HG03095 (cell line): ENCODE measurements around the gene RSPRY1.
"Not testable (repeated sequence)": the region's sequence is repeated elsewhere in the genome, so short reads cannot be mapped to it uniquely, and the experiment has no call there.

Experiments used
- ATAC-seq: cut with Tn5 transposase; IDR thresholded peaks from one replicate; pipeline ENCODE4 v1.9.1; 2021; ENCODE audit warnings: moderate library complexity; ENCODE audit not compliant: unreplicated experiment

RSPRY1 gene

GRCh38 chr16:57185446-57185944 is 634 bp upstream of the RSPRY1 start:
- peak; percentile 35 for ATAC-seq

DNA sequence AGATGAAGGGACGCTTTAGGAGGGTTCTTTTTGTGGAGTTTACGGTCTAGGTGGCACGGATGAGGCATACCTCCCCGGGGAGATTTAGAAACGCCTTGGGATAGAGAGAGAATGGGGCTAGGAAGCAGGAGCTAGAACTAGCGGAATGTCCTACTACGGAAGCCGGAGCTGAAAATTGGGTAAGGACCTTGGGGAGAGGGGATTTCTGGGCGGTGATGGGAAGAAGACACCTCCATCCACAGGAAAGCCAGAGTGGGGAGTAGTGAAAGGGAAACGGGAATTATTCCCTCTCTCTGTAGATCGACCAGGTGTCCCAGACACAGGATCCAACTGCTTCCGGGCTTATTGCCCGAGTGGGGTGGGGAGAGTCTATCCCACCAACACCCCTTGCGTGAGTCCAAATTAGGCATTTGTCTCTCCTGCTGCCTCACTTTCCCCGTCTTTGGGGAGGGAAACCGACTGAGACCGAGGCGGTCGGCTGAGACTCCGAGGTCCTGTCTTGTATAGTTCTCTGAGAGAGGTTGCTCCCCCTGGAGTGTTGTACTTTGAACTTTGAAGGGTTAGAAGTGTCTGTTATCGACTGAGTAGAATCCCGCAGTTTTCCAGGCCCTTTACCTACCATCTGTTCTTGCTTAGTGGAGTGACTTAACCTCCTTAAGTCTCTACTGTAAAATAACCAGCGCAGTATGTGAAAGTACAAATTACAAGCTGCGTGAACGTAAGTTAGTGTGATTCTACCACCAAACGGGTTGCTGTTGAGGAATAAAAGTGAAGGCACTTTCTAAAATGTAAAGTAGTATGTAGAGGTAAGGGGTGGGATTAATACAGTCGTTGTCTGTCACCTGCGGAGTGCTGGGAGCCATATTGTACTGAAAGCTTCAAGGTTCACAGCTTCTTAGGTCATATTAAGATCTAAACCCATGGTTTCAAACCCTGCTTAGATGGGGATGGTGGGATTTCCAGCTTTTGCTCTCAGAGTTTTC is 1.0 kb downstream of the RSPRY1 start:
- no peak for ATAC-seq

- not testable (repeated sequence) for ATAC-seq
Measured at GRCh38 chr16:57187902-57188710, 2.0 kb downstream of the RSPRY1 start.

DNA sequence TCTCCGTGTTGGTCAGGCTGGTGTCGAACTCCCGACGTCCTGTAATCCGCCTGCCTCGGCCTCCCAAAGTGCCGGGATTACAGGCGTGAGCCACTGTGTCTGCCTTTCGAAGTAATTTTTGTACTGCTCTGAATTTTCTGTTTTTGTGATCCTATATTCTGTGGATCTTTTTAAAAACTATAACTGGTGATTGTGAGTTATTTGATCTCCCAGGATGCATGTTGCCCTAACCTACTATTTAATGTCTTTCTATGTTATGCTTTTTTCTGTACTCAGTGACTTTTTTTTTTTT is 2.5 kb downstream of the RSPRY1 start:
- ATAC-seq = no peak

- ATAC-seq = not testable (repeated sequence)
Measured at GRCh38 chr16:57189527-57189926, 3.4 kb downstream of the RSPRY1 start.

DNA sequence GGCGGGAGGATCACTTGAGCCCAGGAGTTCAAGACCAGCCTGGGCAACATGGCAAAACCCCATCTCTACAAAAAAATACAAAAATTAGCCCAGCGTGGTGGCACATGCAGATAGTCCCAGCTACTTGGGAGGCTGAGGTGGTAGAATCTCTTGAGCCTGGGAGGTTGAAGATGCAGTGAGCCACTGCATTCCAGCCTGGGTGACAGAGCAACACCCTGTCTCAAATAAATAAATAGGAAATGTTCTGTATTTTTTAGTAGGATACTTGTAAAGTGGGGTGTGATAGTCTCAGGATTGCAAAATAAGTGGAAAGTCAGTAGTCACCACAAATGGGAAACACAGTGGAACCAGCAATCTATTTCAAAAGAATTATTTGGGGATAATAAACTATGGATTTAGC is 4.0 kb downstream of the RSPRY1 start:
- no peak for ATAC-seq

- no peak for ATAC-seq
Measured at GRCh38 chr16:57191056-57191571, 5.0 kb downstream of the RSPRY1 start.

- no peak for ATAC-seq
Measured at GRCh38 chr16:57192146-57192545, 6.0 kb downstream of the RSPRY1 start.

- no peak for ATAC-seq
Measured at GRCh38 chr16:57192720-57193486, 6.8 kb downstream of the RSPRY1 start.

- ATAC-seq = no peak
Measured at GRCh38 chr16:57194512-57194911, 8.4 kb downstream of the RSPRY1 start.

- ATAC-seq = no peak
Measured at GRCh38 chr16:57196286-57196685, 10.2 kb downstream of the RSPRY1 start.

GRCh38 chr16:57196753-57197152 is 10.6 kb downstream of the RSPRY1 start:
- ATAC-seq = no peak

- not testable (repeated sequence) for ATAC-seq
Measured at GRCh38 chr16:57200321-57200720, 14.2 kb downstream of the RSPRY1 start.

- not testable (repeated sequence) for ATAC-seq
Measured at GRCh38 chr16:57200926-57201325, 14.8 kb downstream of the RSPRY1 start.

DNA sequence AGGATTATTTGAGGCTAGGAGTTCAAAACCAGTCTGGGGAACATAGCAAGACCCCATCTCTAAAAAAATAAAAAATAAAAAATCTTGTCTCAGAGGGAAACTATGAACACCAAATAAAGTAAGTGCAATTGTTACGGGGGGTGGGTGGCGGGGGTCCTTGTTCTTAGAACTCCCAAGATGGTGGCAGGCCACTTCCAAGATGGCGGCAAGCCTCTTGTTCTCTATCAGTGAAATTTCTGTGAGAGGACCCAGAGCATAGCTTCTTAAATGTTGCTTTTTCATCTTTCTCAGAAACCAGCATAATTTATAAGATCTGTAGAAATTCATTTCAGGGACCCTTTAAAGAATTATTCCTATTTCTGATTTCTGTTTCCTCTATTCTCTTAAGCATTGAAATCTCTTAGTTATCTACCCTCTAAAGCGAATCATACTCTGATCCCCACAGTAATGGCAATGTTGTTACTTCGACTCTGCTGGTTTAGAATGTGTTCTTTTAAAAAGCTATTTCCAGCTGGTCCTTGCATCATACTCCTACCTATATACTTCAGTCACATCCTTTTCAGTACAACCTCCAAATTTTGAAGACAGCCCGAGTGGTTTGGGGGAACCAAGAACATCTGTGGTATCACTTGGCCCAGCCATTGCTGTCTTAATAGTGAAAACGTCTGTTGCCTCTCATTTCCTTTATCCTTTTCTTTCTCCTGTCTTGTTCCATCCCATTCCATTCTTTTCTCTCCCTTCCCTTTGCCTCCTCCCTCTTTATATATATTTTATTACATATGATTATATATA is 16.2 kb downstream of the RSPRY1 start:
- no peak for ATAC-seq

- ATAC-seq = no peak
Measured at GRCh38 chr16:57203451-57203850, 17.3 kb downstream of the RSPRY1 start.

GRCh38 chr16:57204675-57205074 is 18.5 kb downstream of the RSPRY1 start:
- no peak for ATAC-seq

DNA sequence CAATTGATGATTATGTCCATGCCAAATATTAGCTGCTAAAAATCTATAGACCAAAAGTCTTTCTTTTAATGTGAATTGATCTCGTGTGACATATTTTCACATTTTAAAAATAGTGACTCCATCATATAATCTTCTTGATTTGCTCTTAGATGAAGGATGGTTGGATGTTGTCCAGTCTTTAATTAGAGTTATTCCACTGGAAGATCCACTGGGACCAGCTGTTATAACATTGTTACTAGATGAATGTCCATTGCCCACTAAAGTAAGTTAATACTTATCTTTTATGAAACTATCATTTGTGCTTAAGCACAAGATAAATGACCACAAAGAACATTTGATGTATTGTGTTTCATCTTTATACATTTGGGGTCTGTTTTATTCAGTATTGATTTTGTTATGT is 22.8 kb downstream of the RSPRY1 start:
- ATAC-seq = no peak

- ATAC-seq = no peak
Measured at GRCh38 chr16:57209780-57210179, 23.7 kb downstream of the RSPRY1 start.

DNA sequence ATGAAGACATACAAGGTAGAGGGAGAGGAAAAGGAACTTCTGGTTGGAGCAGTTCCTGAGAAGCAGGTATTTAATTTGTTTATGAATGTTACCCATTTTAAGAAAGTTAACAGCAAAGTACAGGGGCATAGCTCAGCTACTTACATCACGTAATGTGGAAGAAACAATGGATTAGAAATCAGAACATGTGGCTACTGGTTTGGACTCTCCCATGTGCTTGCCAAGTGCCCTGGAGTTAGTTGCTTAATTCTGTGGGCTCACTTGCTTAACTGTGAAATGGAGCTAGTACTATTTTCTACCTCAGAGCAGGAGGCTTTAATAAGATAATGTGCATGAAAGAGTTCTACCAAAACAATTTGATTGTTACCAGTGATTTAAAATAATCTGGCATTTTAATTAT is 27.3 kb downstream of the RSPRY1 start:
- ATAC-seq = no peak
